Activated naive CD8-positive, alpha-beta T cell treated with anti-CD3 and anti-CD28 coated beads, Interleukin-2, amount 50 U/mL, for 24 hours (primary cell): ENCODE results near the gene SRC.

Experiments
- ATAC-seq: fragments of 150-1000 bp; cut with Tn5 transposase; one replicate; pipeline ENCODE4 v1.10.0; 2021
- DNase-seq: peaks from one replicate; pipeline ENCODE4 v3.0.0; 2021
- H3K27ac Mint-ChIP-seq: one replicate; pipeline ENCODE4 v1.8.0; 2021; ENCODE audit warnings: mild to moderate bottlenecking, mixed read lengths
- H3K27me3 Mint-ChIP-seq: one replicate; pipeline ENCODE4 v1.8.0; 2021; ENCODE audit warnings: mixed read lengths
- H3K36me3 Mint-ChIP-seq: one replicate; pipeline ENCODE4 v1.8.0; 2021; ENCODE audit warnings: low read depth, mixed read lengths
- H3K4me1 Mint-ChIP-seq: one replicate; pipeline ENCODE4 v1.8.0; 2021; ENCODE audit warnings: mixed read lengths
- H3K4me3 Mint-ChIP-seq: one replicate; pipeline ENCODE4 v1.8.0; 2021; ENCODE audit warnings: mild to moderate bottlenecking, moderate library complexity, mixed read lengths
- H3K9me3 Mint-ChIP-seq: one replicate; pipeline ENCODE4 v1.8.0; 2021; ENCODE audit warnings: mixed read lengths

Gene SRC

GRCh38 chr20:37383229-37383989, 37.5 kb downstream of the SRC start:
- H3K36me3 Mint-ChIP-seq: no peaks in the 10 kb centered on the region
- peaks cover 4% of the 10 kb centered on the region for H3K27me3 Mint-ChIP-seq
- peak overlapping the region; percentile 46 for H3K4me3 Mint-ChIP-seq
- peak; percentile 50 for ATAC-seq
- H3K27ac Mint-ChIP-seq: peak overlapping the region; percentile 20
- DNase-seq: peak; percentile 57
- H3K4me1 Mint-ChIP-seq: peaks cover 21% of the 10 kb centered on the region
- no peaks in the 10 kb centered on the region for H3K9me3 Mint-ChIP-seq

- Mint-ChIP-seq H3K9me3 (no peaks in the 10 kb centered on the region), H3K4me1 (peaks cover 18% of the 10 kb centered on the region), H3K36me3 (no peaks in the 10 kb centered on the region), H3K27ac (peak overlapping the region; percentile 64), H3K4me3 (peak overlapping the region; percentile 65), H3K27me3 (peaks cover 4% of the 10 kb centered on the region)
- ATAC-seq (peak; percentile 69), DNase-seq (peak; percentile 87)
These were observed 38.8 kb downstream of the SRC start for GRCh38 chr20:37384683-37385174.

GRCh38 chr20:37385176-37385575, 39.2 kb downstream of the SRC start:
- H3K27me3 Mint-ChIP-seq: peaks cover 4% of the 10 kb centered on the region
- peaks cover 18% of the 10 kb centered on the region for H3K4me1 Mint-ChIP-seq
- no peak overlapping the region for H3K27ac Mint-ChIP-seq
- no peaks in the 10 kb centered on the region for H3K9me3 Mint-ChIP-seq
- peak overlapping the region; percentile 65 for H3K4me3 Mint-ChIP-seq
- no peak for DNase-seq
- no peak for ATAC-seq
- no peaks in the 10 kb centered on the region for H3K36me3 Mint-ChIP-seq

- H3K4me1 Mint-ChIP-seq: peaks cover 18% of the 10 kb centered on the region
- no peak overlapping the region for H3K4me3 Mint-ChIP-seq
- no peak for ATAC-seq
- H3K9me3 Mint-ChIP-seq: no peaks in the 10 kb centered on the region
- DNase-seq: no peak
- H3K36me3 Mint-ChIP-seq: no peaks in the 10 kb centered on the region
- H3K27me3 Mint-ChIP-seq: peaks cover 4% of the 10 kb centered on the region
- no peak overlapping the region for H3K27ac Mint-ChIP-seq
These were observed 39.9 kb downstream of the SRC start for GRCh38 chr20:37385659-37386504.

- no peak for DNase-seq
- Mint-ChIP-seq H3K4me1 (peaks cover 18% of the 10 kb centered on the region), H3K36me3 (no peaks in the 10 kb centered on the region), H3K27ac (no peak overlapping the region), H3K4me3 (peak overlapping the region; percentile 38), H3K9me3 (no peaks in the 10 kb centered on the region), H3K27me3 (peaks cover 4% of the 10 kb centered on the region)
- no peak for ATAC-seq
These were observed 40.7 kb downstream of the SRC start for GRCh38 chr20:37386505-37387251.

- Mint-ChIP-seq H3K4me1 (peaks cover 14% of the 10 kb centered on the region), H3K36me3 (no peaks in the 10 kb centered on the region), H3K27me3 (peaks cover 4% of the 10 kb centered on the region), H3K9me3 (no peaks in the 10 kb centered on the region), H3K27ac (no peak overlapping the region), H3K4me3 (no peak overlapping the region)
- no peak for ATAC-seq
- DNase-seq: no peak
These were observed 41.8 kb downstream of the SRC start for GRCh38 chr20:37387519-37388269.

GRCh38 chr20:37388831-37389230, 42.9 kb downstream of the SRC start:
- ATAC-seq (no peak), DNase-seq (no peak)
- Mint-ChIP-seq H3K9me3 (no peaks in the 10 kb centered on the region), H3K4me3 (no peak overlapping the region), H3K27me3 (peaks cover 4% of the 10 kb centered on the region), H3K27ac (no peak overlapping the region), H3K4me1 (peaks cover 5% of the 10 kb centered on the region), H3K36me3 (no peaks in the 10 kb centered on the region)

GRCh38 chr20:37389241-37389747, 43.4 kb downstream of the SRC start:
- H3K9me3 Mint-ChIP-seq: no peaks in the 10 kb centered on the region
- H3K27me3 Mint-ChIP-seq: peaks cover 4% of the 10 kb centered on the region
- no peak overlapping the region for H3K27ac Mint-ChIP-seq
- no peak for DNase-seq
- no peaks in the 10 kb centered on the region for H3K36me3 Mint-ChIP-seq
- H3K4me1 Mint-ChIP-seq: peaks cover 5% of the 10 kb centered on the region
- no peak for ATAC-seq
- no peak overlapping the region for H3K4me3 Mint-ChIP-seq

- ATAC-seq (no peak), DNase-seq (no peak)
- Mint-ChIP-seq H3K4me3 (no peak overlapping the region), H3K27me3 (peaks cover 2% of the 10 kb centered on the region), H3K4me1 (peaks cover 3% of the 10 kb centered on the region), H3K27ac (no peak overlapping the region), H3K9me3 (no peaks in the 10 kb centered on the region), H3K36me3 (no peaks in the 10 kb centered on the region)
These were observed 43.9 kb downstream of the SRC start for GRCh38 chr20:37389844-37390275.

- Mint-ChIP-seq H3K36me3 (no peaks in the 10 kb centered on the region), H3K27ac (no peak overlapping the region), H3K9me3 (no peaks in the 10 kb centered on the region), H3K4me1 (no peaks in the 10 kb centered on the region), H3K4me3 (no peak overlapping the region), H3K27me3 (no peaks in the 10 kb centered on the region)
- ATAC-seq (no peak), DNase-seq (no peak)
These were observed 44.6 kb downstream of the SRC start for GRCh38 chr20:37390503-37390890.

GRCh38 chr20:37390891-37391525, 45.1 kb downstream of the SRC start:
- DNase-seq (no peak), ATAC-seq (no peak)
- Mint-ChIP-seq H3K27me3 (no peaks in the 10 kb centered on the region), H3K4me1 (no peaks in the 10 kb centered on the region), H3K4me3 (no peak overlapping the region), H3K36me3 (no peaks in the 10 kb centered on the region), H3K27ac (no peak overlapping the region), H3K9me3 (no peaks in the 10 kb centered on the region)

GRCh38 chr20:37392441-37393195, 46.7 kb downstream of the SRC start:
- Mint-ChIP-seq H3K27ac (no peak overlapping the region), H3K9me3 (no peaks in the 10 kb centered on the region), H3K36me3 (no peaks in the 10 kb centered on the region), H3K4me1 (no peaks in the 10 kb centered on the region), H3K27me3 (no peaks in the 10 kb centered on the region), H3K4me3 (no peak overlapping the region)
- DNase-seq (peak; percentile 31), ATAC-seq (peak; percentile 25)
